ENCODE data around the gene TBPL1.

The TBPL1 gene

DNA sequence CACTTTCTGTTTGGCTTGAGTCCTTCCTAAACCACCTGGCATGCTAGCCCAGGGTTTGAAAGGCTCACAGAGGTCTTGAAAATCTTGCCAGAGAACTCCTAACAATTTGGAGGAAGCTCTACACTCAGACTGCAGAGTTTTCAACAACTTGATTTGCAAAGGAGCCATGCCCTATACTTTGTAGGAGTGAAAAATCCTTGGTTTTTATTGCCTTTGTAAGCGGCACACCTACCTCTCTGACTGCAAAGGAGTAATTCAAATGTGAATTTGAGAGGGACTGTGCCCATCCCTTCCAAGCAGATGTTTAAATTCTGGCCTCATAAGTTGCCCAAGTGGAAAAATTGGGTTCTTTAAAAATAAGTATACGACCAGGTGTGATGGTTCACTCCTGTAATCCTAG, 58.0 kb downstream of the TBPL1 start:
- intact Hi-C loops (cut with DNase I; ENCODE audit: low total_unique reads), result no loop called here
- Histone ChIP-seq H3K4me1 (peaks cover 0 to 6% (median 2%) of the 10 kb centered on the region in 4 donors), H3K9me3 (no peaks in the 10 kb centered on the region), H3K4me3 (no peak overlapping the region), H3K36me3 (peaks cover 0 to 4% (median 0%) of the 10 kb centered on the region in 3 donors), H3K27me3 (no peaks in the 10 kb centered on the region), H3K27ac (no peak overlapping the region)
- no peak for DNase-seq
- TF ChIP-seq CTCF (IDR thresholded peaks at IDR 0.05), result no peak

DNA sequence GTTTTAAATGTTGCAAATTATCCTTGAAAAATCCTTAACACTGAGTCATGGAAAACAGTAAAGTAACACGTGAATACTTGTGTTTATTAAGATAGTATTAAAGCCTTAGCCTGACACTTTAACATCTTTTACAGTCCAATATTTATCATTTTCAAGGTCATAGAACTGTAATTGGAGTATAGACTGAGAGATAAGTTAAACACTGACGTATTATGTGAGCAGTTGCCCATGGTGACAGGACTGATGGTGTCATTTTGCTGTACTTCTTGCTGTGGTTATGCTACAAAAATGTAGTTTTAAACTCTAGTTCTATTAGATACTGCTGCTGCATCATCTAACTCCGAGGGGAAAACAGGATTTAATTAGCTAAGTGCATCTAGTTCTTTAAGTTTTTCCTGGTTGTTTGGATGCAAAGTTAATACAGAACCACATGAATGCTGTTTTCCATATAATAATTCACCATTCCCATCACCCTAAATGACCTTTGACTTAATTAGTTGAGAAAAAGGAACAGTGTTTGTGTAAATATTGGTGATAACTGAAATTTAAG, 61.6 kb downstream of the TBPL1 start:
- Histone ChIP-seq H3K9me3 (no peaks in the 10 kb centered on the region), H3K27me3 (no peaks in the 10 kb centered on the region), H3K4me1 (peaks cover 0 to 20% (median 0%) of the 10 kb centered on the region in 4 donors), H3K4me3 (no peak overlapping the region), H3K36me3 (peaks cover 0 to 2% (median 0%) of the 10 kb centered on the region in 3 donors), H3K27ac (no peak overlapping the region)
- no peak for DNase-seq
- TF ChIP-seq CTCF (IDR thresholded peaks at IDR 0.05), result no peak
- intact Hi-C loops (cut with DNase I; ENCODE audit: low total_unique reads), result no loop called here

DNA sequence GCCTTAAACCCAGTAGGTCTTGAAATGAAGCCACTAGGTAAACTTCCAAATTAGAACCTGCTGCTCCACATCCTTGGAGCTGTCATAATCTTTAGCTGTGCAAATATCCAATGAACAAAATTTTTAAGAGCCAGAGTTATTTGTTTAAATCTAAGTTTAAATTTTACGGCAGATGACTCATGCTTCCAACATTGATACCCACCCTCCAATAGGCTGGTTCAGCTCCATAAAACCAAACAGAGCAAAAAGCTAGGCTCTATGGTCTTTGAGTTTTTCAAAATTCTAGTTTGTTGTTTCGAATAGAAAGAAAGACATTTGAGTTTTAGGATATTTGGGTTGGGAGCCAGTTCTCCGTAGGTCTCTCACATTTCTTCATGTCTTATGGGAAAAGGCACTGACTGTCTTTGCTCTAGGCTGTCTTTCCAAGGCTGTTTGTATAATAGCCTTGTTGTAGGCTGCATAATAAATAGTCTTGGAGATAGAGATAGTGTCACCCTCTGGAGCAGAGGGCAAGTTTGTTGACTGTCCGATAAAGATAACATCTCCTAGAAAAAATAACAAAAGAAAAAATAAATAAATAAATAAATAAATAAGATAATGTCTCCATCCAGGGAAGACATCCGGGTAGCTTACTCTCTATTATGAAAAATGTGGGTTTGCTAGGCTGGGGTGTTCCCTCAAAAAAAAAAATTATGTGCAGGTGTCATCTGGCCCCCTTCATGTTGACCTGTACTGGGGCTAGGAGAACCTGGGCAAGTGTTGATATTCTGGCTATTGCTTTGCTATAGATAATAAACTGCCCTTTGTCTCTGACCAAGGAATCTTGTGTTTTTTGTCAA, 62.9 kb downstream of the TBPL1 start:
- intact Hi-C loops (cut with DNase I; ENCODE audit: low total_unique reads), result no loop called here

GRCh38 chr6:134016558-134016814, 63.5 kb downstream of the TBPL1 start:
- Histone ChIP-seq H3K27ac (no peak overlapping the region), H3K27me3 (no peaks in the 10 kb centered on the region)
- intact Hi-C loops (cut with DNase I; ENCODE audit: low total_unique reads), result no loop called here

More for the DNA sequence above, 62.9 kb downstream of the TBPL1 start:
- H3K27ac ChIP-seq, result no peak overlapping the region
- no peak for DNase-seq
- no peaks in the 10 kb centered on the region for H3K36me3 ChIP-seq
- H3K9me3 ChIP-seq, result no peaks in the 10 kb centered on the region
- H3K4me3 ChIP-seq, result no peak overlapping the region
- TF ChIP-seq CTCF (IDR thresholded peaks at IDR 0.05), result no peak
- H3K27me3 ChIP-seq, result no peaks in the 10 kb centered on the region
- H3K4me1 ChIP-seq, result peaks cover 0 to 32% (median 7%) of the 10 kb centered on the region in 4 donors

DNA sequence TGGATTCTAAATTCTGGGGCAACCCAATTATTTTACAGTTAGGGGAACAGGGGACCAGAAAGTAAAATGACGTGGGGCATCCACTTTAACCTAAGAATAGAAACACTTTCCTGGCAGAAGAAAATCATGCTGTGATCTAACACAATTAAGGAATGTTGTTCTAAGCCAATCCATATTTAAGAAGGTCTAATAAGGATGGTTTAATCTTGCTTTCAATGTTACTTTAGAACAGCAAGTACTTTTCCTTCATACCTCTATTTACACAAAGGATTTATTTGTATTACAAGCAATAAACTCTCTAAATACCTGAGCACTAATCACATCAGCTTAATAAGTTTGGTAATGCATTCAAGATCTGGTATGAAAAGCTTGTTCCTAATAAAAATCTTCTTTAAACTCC, 67.0 kb downstream of the TBPL1 start:
- H3K4me1 ChIP-seq, result peaks cover 0 to 50% (median 7%) of the 10 kb centered on the region in 4 donors
- H3K27me3 ChIP-seq, result no peaks in the 10 kb centered on the region
- no peak for DNase-seq
- H3K36me3 ChIP-seq, result peaks cover 0 to 4% (median 0%) of the 10 kb centered on the region in 3 donors
- H3K4me3 ChIP-seq, result no peak overlapping the region
- peak overlapping the region; percentile 51 to 62 for H3K27ac ChIP-seq
- intact Hi-C loops (cut with DNase I; ENCODE audit: low total_unique reads), result no loop called here
- H3K9me3 ChIP-seq, result no peaks in the 10 kb centered on the region
- no peak for TF ChIP-seq CTCF (IDR thresholded peaks at IDR 0.05)

More at GRCh38 chr6:134016558-134016814, 63.5 kb downstream of the TBPL1 start:
- H3K4me1 ChIP-seq, result peaks cover 0 to 38% (median 7%) of the 10 kb centered on the region in 4 donors
- H3K9me3 ChIP-seq, result no peaks in the 10 kb centered on the region
- TF ChIP-seq CTCF (IDR thresholded peaks at IDR 0.05), result no peak
- H3K4me3 ChIP-seq, result no peak overlapping the region
- DNase-seq, result no peak
- no peaks in the 10 kb centered on the region for H3K36me3 ChIP-seq
